Measurements from ENCODE around the gene MT1F. TPM values are rescaled to one million over a fixed set of nuclear protein-coding genes. Genes with fewer than 3 reads are reported as not detected.
"Not testable (repeated sequence)": the region's sequence is repeated elsewhere in the genome, so short reads cannot be mapped to it uniquely, and the experiment has no call there.

Gene MT1F
- total RNA-seq, 2 donors from 2014 or later, result 27.5 to 92.0 TPM

GRCh38 chr16:56673921-56674320 is 16.2 kb downstream of the MT1F start:
- no peak overlapping the region for H3K27ac ChIP-seq
- H3K27me3 ChIP-seq, result no peaks in the 10 kb centered on the region
- DNase-seq (peak; percentile 57 to 68 (median 62)), ATAC-seq (peak; percentile 69)
- peaks cover 42% of the 10 kb centered on the region for H3K4me1 ChIP-seq
- TF ChIP-seq POLR2A (IDR thresholded peaks at IDR 0.05), result no peak
- TF ChIP-seq CTCF (IDR thresholded peaks at IDR 0.05), result peak; percentile 64 to 87 (median 80)
- no peaks in the 10 kb centered on the region for H3K36me3 ChIP-seq (replicated peaks in 1 of 2; ENCODE audit: insufficient read depth in 1 of 2, low read depth in 2 of 2)
- no peak overlapping the region for H3K4me3 ChIP-seq
- intact Hi-C loops (cut with DNase I), result no loop called here
- 28 to 40% methylated on average over 12 of the region's 12 CpGs for WGBS, 2 donors
- no peaks in the 10 kb centered on the region for H3K9me3 ChIP-seq

GRCh38 chr16:56674570-56674969 is 16.8 kb downstream of the MT1F start:
- H3K9me3 ChIP-seq; H3K27me3 ChIP-seq; H3K27ac ChIP-seq; DNase-seq; ATAC-seq; intact Hi-C loops (cut with DNase I); H3K4me3 ChIP-seq; H3K36me3 ChIP-seq (replicated peaks in 1 of 2; ENCODE audit: insufficient read depth in 1 of 2, low read depth in 2 of 2): not testable (repeated sequence)
- 83 to 86% methylated on average over 6 of the region's 6 CpGs for WGBS, 2 donors
- H3K4me1 ChIP-seq, result peaks cover 41% of the 10 kb centered on the region

GRCh38 chr16:56675685-56676210 is 18.0 kb downstream of the MT1F start:
- DNase-seq (no peak), ATAC-seq (no peak)
- no peak overlapping the region for H3K27ac ChIP-seq
- TF ChIP-seq POLR2A (IDR thresholded peaks at IDR 0.05), result no peak
- no peak for TF ChIP-seq CTCF (IDR thresholded peaks at IDR 0.05)
- H3K27me3 ChIP-seq, result no peaks in the 10 kb centered on the region
- intact Hi-C loops (cut with DNase I), result no loop called here
- H3K4me1 ChIP-seq, result peaks cover 40% of the 10 kb centered on the region
- WGBS, 2 donors, result 36 to 67% methylated on average over 21 to 23 of the region's 32 CpGs
- H3K4me3 ChIP-seq, result no peak overlapping the region
- H3K9me3 ChIP-seq, result no peaks in the 10 kb centered on the region
- no peaks in the 10 kb centered on the region for H3K36me3 ChIP-seq (replicated peaks in 1 of 2; ENCODE audit: insufficient read depth in 1 of 2, low read depth in 2 of 2)

- H3K36me3 ChIP-seq (replicated peaks in 1 of 2; ENCODE audit: insufficient read depth in 1 of 2, low read depth in 2 of 2), result no peaks in the 10 kb centered on the region
- no peaks in the 10 kb centered on the region for H3K27me3 ChIP-seq
- H3K4me3 ChIP-seq, result no peak overlapping the region
- TF ChIP-seq POLR2A (IDR thresholded peaks at IDR 0.05) (no peak), CTCF (IDR thresholded peaks at IDR 0.05) (no peak)
- WGBS, 2 donors, result 42 to 50% methylated on average over 1 to 3 of the region's 3 CpGs
- intact Hi-C loops (cut with DNase I), result no loop called here
- H3K27ac ChIP-seq, result peak overlapping the region; percentile 36 to 67 (median 53)
- ATAC-seq (peak; percentile 22), DNase-seq (peak; percentile 69 to 87 (median 83))
- H3K4me1 ChIP-seq, result peaks cover 46% of the 10 kb centered on the region
- no peaks in the 10 kb centered on the region for H3K9me3 ChIP-seq
These were observed 19.7 kb downstream of the MT1F start for GRCh38 chr16:56677474-56677873.

- no peaks in the 10 kb centered on the region for H3K9me3 ChIP-seq
- WGBS, 2 donors, result 63 to 74% methylated on average over 3 of the region's 3 CpGs
These were observed 21.4 kb downstream of the MT1F start for GRCh38 chr16:56679078-56679730.

More at GRCh38 chr16:56679078-56679730, 21.4 kb downstream of the MT1F start:
- Histone ChIP-seq H3K27ac (peak overlapping the region in 1 of 4 donors; percentile 41), H3K36me3 (replicated peaks in 1 of 2; ENCODE audit: insufficient read depth in 1 of 2, low read depth in 2 of 2) (no peaks in the 10 kb centered on the region), H3K4me3 (no peak overlapping the region), H3K4me1 (peaks cover 56% of the 10 kb centered on the region), H3K27me3 (no peaks in the 10 kb centered on the region)
- DNase-seq, result peak in 1 of 4 donors; percentile 4
- no peak for ATAC-seq
- intact Hi-C loops (cut with DNase I), result no loop called here
- TF ChIP-seq CTCF (IDR thresholded peaks at IDR 0.05) (no peak), POLR2A (IDR thresholded peaks at IDR 0.05) (no peak)
